Measurements from ENCODE around the gene KCNK1.

DNA sequence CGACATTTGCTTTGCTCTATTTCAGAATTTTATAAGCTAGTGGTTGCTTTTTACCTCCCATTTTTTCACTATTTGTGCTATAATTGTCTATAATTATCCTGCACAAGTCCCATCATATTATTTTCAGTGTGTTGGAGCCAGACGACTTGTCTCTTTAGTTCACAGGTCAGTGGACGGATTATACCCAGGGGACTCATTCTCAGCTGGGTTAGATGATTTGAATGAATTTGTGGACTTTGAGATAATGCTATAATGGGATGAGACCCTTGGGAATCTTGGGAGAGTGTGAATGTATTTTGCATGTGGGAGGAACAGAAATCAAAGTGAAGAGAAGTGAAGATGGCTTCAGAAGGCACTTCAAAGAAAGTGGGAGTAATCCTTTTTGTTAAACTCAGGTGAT is 31.5 kb upstream of the KCNK1 start:
- TF ChIP-seq, protein P1, sequence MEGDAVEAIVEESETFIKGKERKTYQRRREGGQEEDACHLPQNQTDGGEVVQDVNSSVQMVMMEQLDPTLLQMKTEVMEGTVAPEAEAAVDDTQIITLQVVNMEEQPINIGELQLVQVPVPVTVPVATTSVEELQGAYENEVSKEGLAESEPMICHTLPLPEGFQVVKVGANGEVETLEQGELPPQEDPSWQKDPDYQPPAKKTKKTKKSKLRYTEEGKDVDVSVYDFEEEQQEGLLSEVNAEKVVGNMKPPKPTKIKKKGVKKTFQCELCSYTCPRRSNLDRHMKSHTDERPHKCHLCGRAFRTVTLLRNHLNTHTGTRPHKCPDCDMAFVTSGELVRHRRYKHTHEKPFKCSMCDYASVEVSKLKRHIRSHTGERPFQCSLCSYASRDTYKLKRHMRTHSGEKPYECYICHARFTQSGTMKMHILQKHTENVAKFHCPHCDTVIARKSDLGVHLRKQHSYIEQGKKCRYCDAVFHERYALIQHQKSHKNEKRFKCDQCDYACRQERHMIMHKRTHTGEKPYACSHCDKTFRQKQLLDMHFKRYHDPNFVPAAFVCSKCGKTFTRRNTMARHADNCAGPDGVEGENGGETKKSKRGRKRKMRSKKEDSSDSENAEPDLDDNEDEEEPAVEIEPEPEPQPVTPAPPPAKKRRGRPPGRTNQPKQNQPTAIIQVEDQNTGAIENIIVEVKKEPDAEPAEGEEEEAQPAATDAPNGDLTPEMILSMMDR (IDR thresholded peaks at IDR 0.05), result no peak
- no peak for TF ChIP-seq POLR2A (IDR thresholded peaks at IDR 0.05)

Measured in lower leg skin (tissue), 3 donors.